Spleen (tissue), 11 donors: Measurements from ENCODE around the gene NIP7. TPM values are rescaled to one million over a fixed set of nuclear protein-coding genes. Genes with fewer than 3 reads are reported as not detected.
"Not testable (repeated sequence)": the region's sequence is repeated elsewhere in the genome, so short reads cannot be mapped to it uniquely, and the experiment has no call there.

ENCODE experiments used
- DNase-seq: peaks from one replicate; pipeline ENCODE4 v3.0.0-alpha.2; 2020
- H3K27ac ChIP-seq, 8 donors: fragments of 200-600 bp; sonication (generic) in 7 of 8; 1 replicate in 4 of 8; 2 replicates in 4 of 8; pipeline versions ENCODE4 v1.5.0 to v1.8.0; 2016 to 2021; ENCODE audit warnings: inconsistent platforms in 4 of 8, mild to moderate bottlenecking in 4 of 8, moderate library complexity in 1 of 8
- H3K27me3 ChIP-seq, 7 donors: fragments of 200-600 bp; sonication (generic) in 6 of 7; replicated peaks in 1 of 7; 1 replicate in 4 of 7; 2 replicates in 3 of 7; pipeline versions ENCODE4 v1.5.0 to v1.8.0; 2016 to 2021; ENCODE audit warnings: inconsistent platforms in 3 of 7, mild to moderate bottlenecking in 1 of 7
- H3K36me3 ChIP-seq, 6 donors: fragments of 200-600 bp; sonication (generic) in 5 of 6; 1 replicate in 4 of 6; 2 replicates in 2 of 6; pipeline versions ENCODE4 v1.5.0 to v1.8.0; 2016 to 2021; ENCODE audit warnings: inconsistent platforms in 2 of 6
- H3K4me1 ChIP-seq, 6 donors: fragments of 200-600 bp; sonication (generic) in 5 of 6; 1 replicate in 3 of 6; 2 replicates in 3 of 6; pipeline versions ENCODE4 v1.5.0 to v1.8.0; 2016 to 2021; ENCODE audit warnings: inconsistent platforms in 3 of 6
- H3K4me3 ChIP-seq, 8 donors: fragments of 200-600 bp; sonication (generic) in 7 of 8; 1 replicate in 4 of 8; 2 replicates in 4 of 8; pipeline versions ENCODE4 v1.5.0 to v1.8.0; 2016 to 2021; ENCODE audit warnings: inconsistent platforms in 4 of 8, mild to moderate bottlenecking in 4 of 8, moderate library complexity in 2 of 8
- H3K9me3 ChIP-seq, 8 donors: fragments of 200-600 bp; sonication (generic) in 7 of 8; 1 replicate in 4 of 8; 2 replicates in 4 of 8; pipeline versions ENCODE4 v1.5.0 to v1.8.0; 2016 to 2021; ENCODE audit warnings: inconsistent platforms in 4 of 8
- POLR2A ChIP-seq, 3 donors: fragments of 450-650 bp; IDR thresholded peaks; one replicate each; pipeline ENCODE4 v1.5.1; 2017; ENCODE audit warnings: antibody characterized with exemption in 3 of 3, mild to moderate bottlenecking in 1 of 3
- POLR2AphosphoS5 ChIP-seq, 3 donors: sonication (generic); formaldehyde crosslinking; IDR thresholded peaks; one replicate each; pipeline ENCODE4 v1.5.1; 2017; ENCODE audit warnings: antibody characterized with exemption in 3 of 3
- WGBS, 5 donors: extraction: QIAGEN DNeasy Blood & Tissue Kit in 3 of 5; methylation state at CpG; one replicate each; pipeline versions ENCODE4 v1.1.5 to v1.1.7; 2013 to 2018; 5-methylcytosine and 5-hydroxymethylcytosine counted together
- intact Hi-C: fragments of 100-400 bp; cut with DNase I; formaldehyde crosslinking; loops from one replicate; pipeline ENCODE4 v1.15.0; 2023; ENCODE audit warnings: low total_unique reads
- polyA plus RNA-seq, 3 donors: library from polyadenylated mRNA; stranded (reverse); fragments of 200-250 nt; gene quantifications; one replicate each; pipeline ENCODE4 v1.2.1, GENCODE V29; 2013
- total RNA-seq, 7 donors: library from RNA; depleted of rRNA in 3 of 7; stranded (reverse); fragments of >200 nt in 3 of 7; fragmentation: NEBNext Ultra II Directional in 4 of 7; extraction: Animal tissue kit (Norgen Biotek cat#: 25700) in 4 of 7; gene quantifications; one replicate each; pipeline versions ENCODE4 v1.1.0 to v1.2.1, GENCODE V29; 2016 to 2021
- TF ChIP-seq, protein P1 (sequence below), 11 experiments: fragments of 200-600 bp in 7 of 11; fragments of 450-650 bp in 4 of 11; sonication (generic) in 4 of 11; IDR thresholded peaks in 8 of 11; conservative IDR thresholded peaks in 3 of 11; 1 replicate in 7 of 11; 2 replicates in 4 of 11; pipeline versions ENCODE4 v1.4.0 to v1.8.0; 2016 to 2021; ENCODE audit warnings: antibody characterized with exemption in 11 of 11, inconsistent platforms in 4 of 11, mild to moderate bottlenecking in 1 of 11
- donor health status: healthy with polysubstance abuse.
- donor health status: DM: no; HTN: no; CAD: no; lungs with moderate emphysema.
- donor health status: DM: no; HTN: no; CAD: no.
- donor health status: Bipolar disorder and iron deficiency.
- donor health status: healthy.
- donor health status: DM: no; HTN: no; CAD: no.
- donor health status: DM: yes; HTN: yes; CAD: no.

The NIP7 gene
- total and polyA plus RNA-seq, 10 donors: 10.2 to 25.0 (median 18.8) TPM

DNA sequence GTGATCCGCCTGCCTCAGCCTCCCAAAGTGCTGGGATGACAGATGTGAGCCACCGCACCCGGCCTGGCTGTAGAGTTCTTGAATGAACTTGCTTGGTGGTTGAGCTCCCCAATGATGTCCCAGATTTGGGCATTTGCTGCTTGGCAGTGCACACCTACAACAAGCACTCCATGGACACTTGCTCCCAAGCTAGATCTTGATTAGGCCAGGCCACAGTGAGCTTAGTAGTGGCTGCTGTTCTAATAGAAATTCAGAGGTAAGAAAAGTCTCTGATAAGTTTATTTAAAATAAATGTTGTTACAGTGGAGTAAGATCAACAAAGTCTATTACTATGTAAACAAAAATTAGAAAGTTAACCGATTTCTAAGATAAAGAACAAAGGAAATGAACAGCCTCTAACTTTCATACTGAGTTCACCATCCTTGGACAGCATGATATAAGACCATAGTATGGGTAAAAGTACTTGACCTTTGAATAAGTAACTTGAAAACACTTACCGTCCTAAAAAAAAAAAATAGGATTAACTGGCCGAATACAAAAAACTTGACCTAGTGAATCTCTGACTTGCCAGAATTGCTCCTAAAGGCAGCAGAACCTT, 11.1 kb downstream of the NIP7 start:
- Histone ChIP-seq H3K27me3 (no peaks in the 10 kb centered on the region), H3K36me3 (peaks cover 0 to 52% (median 11%) of the 10 kb centered on the region in 6 donors), H3K9me3 (no peaks in the 10 kb centered on the region), H3K27ac (no peak overlapping the region), H3K4me1 (peaks cover 0 to 13% (median 2%) of the 10 kb centered on the region in 6 donors), H3K4me3 (no peak overlapping the region)
- intact Hi-C loops: no loop called here
- TF ChIP-seq POLR2A (IDR thresholded peaks at IDR 0.05): no peak
- TF ChIP-seq, protein P1, sequence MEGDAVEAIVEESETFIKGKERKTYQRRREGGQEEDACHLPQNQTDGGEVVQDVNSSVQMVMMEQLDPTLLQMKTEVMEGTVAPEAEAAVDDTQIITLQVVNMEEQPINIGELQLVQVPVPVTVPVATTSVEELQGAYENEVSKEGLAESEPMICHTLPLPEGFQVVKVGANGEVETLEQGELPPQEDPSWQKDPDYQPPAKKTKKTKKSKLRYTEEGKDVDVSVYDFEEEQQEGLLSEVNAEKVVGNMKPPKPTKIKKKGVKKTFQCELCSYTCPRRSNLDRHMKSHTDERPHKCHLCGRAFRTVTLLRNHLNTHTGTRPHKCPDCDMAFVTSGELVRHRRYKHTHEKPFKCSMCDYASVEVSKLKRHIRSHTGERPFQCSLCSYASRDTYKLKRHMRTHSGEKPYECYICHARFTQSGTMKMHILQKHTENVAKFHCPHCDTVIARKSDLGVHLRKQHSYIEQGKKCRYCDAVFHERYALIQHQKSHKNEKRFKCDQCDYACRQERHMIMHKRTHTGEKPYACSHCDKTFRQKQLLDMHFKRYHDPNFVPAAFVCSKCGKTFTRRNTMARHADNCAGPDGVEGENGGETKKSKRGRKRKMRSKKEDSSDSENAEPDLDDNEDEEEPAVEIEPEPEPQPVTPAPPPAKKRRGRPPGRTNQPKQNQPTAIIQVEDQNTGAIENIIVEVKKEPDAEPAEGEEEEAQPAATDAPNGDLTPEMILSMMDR (IDR thresholded peaks at IDR 0.05 in 8 of 11, conservative IDR thresholded peaks at IDR 0.05 in 3 of 11): no peak
- TF ChIP-seq POLR2AphosphoS5 (IDR thresholded peaks at IDR 0.05): no peak
- 80 to 93% (median 86%) methylated on average over 6 of the region's 6 CpGs for WGBS, 5 donors
- peak; percentile 32 for DNase-seq

DNA sequence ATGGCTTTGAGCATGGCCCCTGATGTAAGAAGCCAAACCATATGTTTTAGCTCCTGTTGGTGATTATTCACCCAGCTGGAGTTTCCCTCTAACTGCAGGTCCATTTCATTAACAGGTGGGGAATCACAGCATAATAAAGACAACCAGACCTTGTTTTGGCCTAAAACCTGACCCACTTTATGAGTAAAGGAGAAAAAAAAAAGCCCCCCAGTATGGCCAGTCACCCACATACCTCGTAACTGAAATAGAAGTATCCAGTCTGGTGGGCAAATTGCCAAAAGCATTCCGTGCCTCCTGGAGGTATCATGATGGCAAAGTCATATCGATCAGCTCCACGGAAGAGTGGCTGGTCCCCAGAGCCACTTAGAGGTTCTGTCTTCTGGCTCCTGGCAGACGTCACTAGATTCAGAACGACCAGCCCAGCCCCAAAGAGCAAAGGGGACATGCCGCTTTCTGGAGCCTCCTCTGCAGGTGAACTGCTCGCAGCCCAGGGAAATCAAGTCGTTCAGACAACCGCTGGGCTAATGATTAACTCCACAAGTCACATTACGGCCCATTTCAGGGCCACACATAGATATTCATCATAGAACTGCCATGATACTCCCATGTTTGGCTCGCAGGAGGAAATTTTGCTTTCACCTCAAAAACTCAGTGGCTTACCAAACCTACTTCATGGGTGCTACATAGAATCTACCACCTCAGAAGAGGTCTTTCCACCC, 11.9 kb downstream of the NIP7 start, which contains the start of gene TMED6:
TSS of gene TMED6 (minus strand) at position 478 of the 719 bp plus-strand sequence. CDS start at position 445, 33 bp downstream.
- H3K4me3 ChIP-seq: no peak within 1 kb of the TSS
- no peaks in the 10 kb centered on the region for H3K27me3 ChIP-seq
- H3K9me3 ChIP-seq: no peaks in the 10 kb centered on the region
- 91 to 97% (median 95%) methylated on average over 12 of the region's 12 CpGs for WGBS, 5 donors
- intact Hi-C loops: no loop called here
- DNase-seq: peak; percentile 24
- peaks cover 0 to 5% (median 0%) of the 10 kb centered on the region in 6 donors for H3K4me1 ChIP-seq
- TF ChIP-seq POLR2AphosphoS5 (IDR thresholded peaks at IDR 0.05) (no peak), POLR2A (IDR thresholded peaks at IDR 0.05) (no peak)
- TF ChIP-seq, protein P1 (IDR thresholded peaks at IDR 0.05 in 8 of 11, conservative IDR thresholded peaks at IDR 0.05 in 3 of 11): no peak
- H3K36me3 ChIP-seq: peaks cover 0 to 52% (median 19%) of the 10 kb centered on the region in 6 donors
- H3K27ac ChIP-seq: no peak within 1 kb of the TSS

GRCh38 chr16:69360070-69360469, 20.5 kb downstream of the NIP7 start:
- peaks cover 3 to 50% (median 35%) of the 10 kb centered on the region in 6 donors for H3K36me3 ChIP-seq
- H3K27me3 ChIP-seq, H3K4me1 ChIP-seq, intact Hi-C loops, DNase-seq, H3K27ac ChIP-seq, H3K4me3 ChIP-seq, H3K9me3 ChIP-seq: not testable (repeated sequence)
- 82 to 97% (median 94%) methylated on average over 9 of the region's 9 CpGs for WGBS, 5 donors

- H3K27me3 ChIP-seq: no peaks in the 10 kb centered on the region
- H3K9me3 ChIP-seq: no peaks in the 10 kb centered on the region
- whole genome bisulfite sequencing, 5 donors: 91 to 96% (median 93%) methylated on average over 5 of the region's 5 CpGs
- no peak overlapping the region for H3K27ac ChIP-seq
- no peak overlapping the region for H3K4me3 ChIP-seq
- DNase-seq: no peak
- intact Hi-C loops: no loop called here
- TF ChIP-seq, protein P1 (IDR thresholded peaks at IDR 0.05 in 8 of 11, conservative IDR thresholded peaks at IDR 0.05 in 3 of 11): no peak
- no peak for TF ChIP-seq POLR2AphosphoS5 (IDR thresholded peaks at IDR 0.05)
- TF ChIP-seq POLR2A (IDR thresholded peaks at IDR 0.05): no peak
- peaks cover 4 to 66% (median 51%) of the 10 kb centered on the region in 6 donors for H3K36me3 ChIP-seq
- no peaks in the 10 kb centered on the region for H3K4me1 ChIP-seq
Observed at GRCh38 chr16:69363281-69363717, 23.7 kb downstream of the NIP7 start.
